Stimulated activated CD8-positive, alpha-beta memory T cell treated with anti-CD3 and anti-CD28 coated beads, Interleukin-4, amount 100 ng/mL, for 24 hours (primary cell): ENCODE results near the gene PRRT1B.

Experiments
- DNase-seq: peaks from one replicate; pipeline ENCODE4 v3.0.0-alpha.2; 2020; ENCODE audit warnings: low read depth

Gene PRRT1B

DNA sequence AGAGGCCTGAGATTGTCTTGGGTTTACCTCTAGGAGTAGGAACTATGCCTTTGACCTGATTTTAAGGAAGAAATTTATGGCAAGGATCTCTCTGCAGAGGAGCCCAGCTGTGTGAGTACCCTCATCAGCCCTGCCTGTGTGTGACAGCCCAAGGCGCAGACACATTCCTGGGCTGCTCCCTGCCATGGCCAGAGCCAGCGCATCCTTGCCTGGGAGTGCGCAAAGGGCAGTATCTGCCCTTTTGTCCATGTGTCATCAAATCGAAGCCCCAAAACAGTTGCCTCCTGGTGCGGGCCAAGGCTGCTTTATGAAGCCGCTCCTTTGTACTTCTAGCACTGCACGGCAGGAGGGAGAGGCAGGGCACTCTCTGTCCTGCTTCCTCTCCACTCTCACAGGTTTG is 51.9 kb downstream of the PRRT1B start:
- no peak for DNase-seq

DNA sequence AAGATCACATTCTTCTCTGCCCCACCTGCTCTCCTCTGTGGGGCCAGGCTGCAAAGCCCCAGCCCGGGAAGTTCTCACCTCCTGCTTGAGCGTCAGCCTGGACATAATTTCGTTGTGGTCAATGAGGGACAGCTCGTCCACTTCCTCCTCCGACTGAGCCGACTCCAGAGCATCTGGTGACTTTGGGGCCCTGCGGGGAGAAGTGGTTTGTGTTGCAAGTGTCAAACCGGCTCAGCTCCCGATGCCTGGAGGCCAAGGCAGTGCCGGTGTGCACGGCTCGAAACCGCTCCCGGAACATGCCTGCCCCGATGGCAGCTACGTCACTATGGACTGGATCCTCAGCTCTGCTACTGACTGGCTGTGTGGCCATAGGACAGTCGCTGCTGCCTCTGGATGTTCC is 52.8 kb downstream of the PRRT1B start:
- DNase-seq, result no peak

DNA sequence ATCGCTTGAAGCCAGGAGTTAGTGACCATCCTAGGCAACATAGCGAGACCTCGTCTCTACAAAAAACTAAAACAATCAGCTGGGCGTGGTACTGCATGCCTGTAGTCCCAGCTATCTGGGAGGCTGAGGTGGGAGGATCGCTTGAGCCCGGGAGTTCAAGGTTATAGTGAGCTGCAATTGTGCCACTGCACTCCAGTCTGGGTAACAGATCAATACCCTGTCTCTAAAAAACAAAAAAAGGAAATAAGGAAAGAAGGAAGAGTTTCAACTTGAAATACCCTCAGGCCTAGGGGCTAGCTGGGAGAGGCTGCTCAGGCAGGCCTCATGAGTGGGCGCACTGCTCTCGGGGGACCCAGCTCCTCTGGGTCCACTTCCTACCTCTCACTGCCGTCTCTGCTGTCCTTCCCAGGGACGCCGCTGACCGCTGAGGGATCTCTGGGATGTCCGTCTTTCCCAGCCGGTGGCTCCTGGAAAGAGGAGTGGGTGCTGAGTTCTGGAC is 56.4 kb downstream of the PRRT1B start:
- no peak for DNase-seq

DNA sequence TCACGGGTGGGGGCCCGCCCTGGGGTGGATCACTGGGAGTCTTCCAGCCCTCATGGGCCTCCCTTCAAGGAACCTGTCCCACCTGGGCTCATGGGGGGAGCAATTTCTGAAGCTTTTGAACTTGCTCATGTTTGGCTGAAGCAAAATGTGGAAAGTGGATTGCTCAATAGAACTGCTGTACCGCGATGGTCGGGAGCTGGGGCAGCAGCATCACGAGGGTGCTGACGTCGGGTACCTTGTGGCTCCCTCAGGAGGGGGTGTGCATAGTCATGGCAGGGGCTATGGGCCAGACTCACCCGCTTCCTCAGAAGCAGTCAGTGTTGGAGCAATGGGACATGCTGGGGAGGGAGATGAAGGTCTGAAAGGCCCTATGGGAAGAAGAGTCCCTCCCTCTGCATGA is 57.9 kb downstream of the PRRT1B start:
- no peak for DNase-seq

DNA sequence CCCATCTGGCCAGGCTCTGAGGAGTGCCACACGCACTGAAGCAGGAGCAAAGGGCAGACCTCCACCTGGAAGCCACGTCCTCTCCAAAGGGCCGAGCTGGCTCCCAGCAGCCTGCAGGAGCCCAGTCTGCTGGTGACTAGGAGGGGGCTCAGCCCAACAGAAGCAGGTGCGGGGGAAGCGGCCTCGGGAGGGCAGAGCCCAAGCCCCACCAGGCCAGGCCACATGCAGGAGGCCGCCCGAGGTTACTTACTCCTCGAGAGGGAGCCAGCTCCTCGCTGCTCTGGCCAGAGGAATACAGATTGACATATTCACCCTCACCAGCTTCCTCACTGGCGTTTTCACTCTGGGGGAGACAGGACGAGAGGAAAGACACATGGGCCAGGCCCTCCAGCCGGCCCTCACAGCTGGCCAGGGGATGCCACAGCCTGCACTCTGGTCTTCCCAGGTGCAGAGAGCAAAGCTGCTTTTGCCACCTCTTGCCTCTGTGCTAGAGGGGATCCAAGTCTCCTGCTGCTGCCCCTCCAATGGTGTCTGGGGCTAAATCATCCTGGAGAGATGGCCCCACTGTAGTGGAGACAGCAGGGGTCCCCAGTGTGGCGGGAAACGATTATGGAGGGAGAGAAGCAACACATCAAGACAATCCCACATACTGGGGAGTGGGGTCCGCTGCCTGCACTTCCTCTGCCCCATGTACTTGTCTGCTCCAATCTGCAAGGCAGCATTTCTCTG is 58.6 kb downstream of the PRRT1B start:
- no peak for DNase-seq

DNA sequence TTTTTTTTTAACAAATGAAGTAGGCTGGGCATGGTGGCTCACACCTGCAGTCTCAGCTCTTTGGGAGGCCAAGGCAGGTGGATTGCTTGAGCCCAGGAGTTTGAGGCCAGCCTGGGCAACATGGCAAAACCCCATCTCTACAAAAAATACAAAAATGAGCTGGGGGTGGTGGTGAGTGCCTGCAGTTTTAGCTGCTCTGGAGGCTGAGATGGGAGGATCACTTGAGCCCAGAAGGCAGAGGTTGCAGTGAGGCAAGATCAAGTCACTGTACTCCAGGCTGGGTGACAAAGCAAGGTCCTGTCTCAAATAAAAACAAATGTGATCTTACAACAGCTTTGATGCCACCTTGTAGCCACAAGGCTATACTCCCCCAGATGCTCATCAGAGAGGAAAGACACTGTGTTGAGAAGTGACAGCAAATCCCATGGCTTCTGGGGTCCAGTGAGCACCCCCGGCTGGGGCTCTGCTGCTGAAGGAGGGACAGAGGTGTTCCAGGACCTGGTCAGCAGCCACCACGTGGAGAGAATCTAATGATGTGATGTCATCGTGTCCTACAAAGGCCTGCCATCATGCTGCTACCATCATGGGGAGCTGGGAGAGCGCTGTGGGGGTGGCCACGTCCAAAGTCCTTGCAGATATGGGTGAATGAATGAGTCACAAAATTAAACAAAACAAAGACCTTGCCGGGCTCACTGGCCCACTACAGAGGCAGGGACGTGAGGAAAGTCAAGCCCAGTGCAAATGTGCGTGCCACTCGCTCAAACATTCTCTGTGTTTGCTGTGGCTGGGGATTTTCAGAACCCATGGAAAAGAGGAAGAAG is 60.7 kb downstream of the PRRT1B start:
- DNase-seq, result no peak

DNA sequence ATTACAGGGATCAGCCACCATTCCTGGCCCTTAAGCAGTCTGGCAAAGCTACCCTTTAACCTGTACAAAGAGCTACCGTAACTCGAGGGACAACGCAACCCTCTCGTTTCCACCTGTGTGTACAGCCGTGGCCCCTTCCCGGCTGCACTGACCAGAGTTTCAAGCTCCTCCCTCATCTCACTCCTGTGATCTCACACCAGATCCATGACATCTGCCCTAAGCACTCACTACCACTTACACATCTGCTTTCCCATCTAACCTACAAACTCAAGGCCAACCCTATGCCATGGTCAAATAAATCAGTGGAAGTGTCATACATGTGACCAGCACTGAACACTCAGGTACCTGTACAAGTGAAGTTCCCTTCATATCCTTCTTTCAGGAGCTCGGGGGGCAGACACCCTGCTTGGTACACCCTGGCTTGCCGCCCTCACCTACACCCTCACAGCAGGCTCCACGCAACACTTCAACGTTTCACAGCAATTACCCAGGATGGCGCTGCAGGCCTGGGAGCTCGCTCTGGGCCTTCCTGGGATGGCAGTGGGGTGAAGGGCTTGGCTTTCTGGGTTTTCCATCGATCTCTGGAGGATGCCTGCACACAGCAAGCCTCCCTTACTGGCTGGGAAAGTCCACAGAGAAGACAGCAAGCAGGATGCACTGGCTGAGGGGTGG is 61.7 kb downstream of the PRRT1B start:
- no peak for DNase-seq

DNA sequence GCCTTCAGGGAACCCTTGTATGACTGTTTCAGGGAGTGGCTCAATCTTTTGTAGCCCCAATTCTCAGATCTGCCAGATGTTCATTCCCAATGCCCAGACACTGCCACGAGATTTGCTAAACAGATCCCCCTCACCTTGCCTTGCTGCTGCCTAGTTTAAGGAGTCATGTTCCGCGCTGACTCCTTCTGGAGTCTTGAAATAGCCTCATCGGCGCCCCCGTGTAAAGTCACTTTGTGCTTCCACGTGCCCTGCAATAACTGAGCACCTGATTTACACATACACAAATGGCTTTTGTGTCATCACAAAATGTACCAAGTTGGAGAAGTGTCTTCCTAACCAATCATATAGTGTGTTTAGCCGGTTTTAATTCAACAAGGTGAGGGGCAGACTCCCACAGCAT is 62.3 kb downstream of the PRRT1B start:
- no peak for DNase-seq

DNA sequence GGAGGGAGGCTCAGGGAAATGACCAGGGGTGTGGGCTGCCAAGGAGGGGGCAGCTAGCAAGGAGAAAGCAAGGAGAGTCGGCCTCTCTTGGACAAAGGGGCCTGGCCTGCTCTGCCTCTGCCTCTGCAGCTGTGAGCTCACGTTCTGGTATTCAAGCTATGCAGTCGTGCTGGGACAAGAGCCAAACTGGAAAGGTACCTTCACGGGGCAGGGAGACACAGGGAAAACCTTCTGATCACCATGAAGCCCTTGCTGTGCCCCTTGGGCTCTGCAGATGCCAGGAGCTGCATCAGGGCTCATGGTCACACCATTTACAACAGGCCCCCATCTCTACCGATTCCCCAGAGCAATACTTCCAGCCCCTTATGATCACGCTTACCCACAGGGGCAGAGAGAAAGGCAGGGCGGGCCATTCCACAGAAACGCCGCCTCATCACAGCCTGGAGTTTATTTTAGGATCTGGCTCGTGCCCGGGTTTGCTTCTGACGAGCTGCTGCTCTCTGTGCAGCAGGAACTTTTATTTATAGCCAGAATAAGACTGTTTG is 63.2 kb downstream of the PRRT1B start:
- DNase-seq, result no peak
